ENCODE data around the gene OR11H12. TPM values are rescaled to one million over a fixed set of nuclear protein-coding genes. Genes with fewer than 3 reads are reported as not detected.
"Not testable (repeated sequence)": the region's sequence is repeated elsewhere in the genome, so short reads cannot be mapped to it uniquely, and the experiment has no call there.

Gene OR11H12, protein sequence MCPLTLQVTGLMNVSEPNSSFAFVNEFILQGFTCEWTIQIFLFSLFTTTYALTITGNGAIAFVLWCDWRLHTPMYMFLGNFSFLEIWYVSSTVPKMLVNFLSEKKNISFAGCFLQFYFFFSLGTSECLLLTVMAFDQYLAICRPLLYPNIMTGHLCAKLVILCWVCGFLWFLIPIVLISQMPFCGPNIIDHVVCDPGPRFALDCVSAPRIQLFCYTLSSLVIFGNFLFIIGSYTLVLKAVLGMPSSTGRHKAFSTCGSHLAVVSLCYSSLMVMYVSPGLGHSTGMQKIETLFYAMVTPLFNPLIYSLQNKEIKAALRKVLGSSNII
- not detected for polyA plus RNA-seq (ENCODE audit: insufficient read length in 3 of 3)
- long read RNA-seq, donor 1 = 0 reads
- long read RNA-seq, donor 2 = 0 reads
- long read RNA-seq, donor 3 = 0 reads
- long read RNA-seq, donor 4 = 0 reads
- long read RNA-seq, donor 5 = 0 reads
- long read RNA-seq, donor 6 = 0 reads
- long read RNA-seq, donor 7 = 0 reads
- long read RNA-seq, donor 8 = 0 reads
- long read RNA-seq, donor 9 = 0 reads
- long read RNA-seq, donor 10 = 0 reads
- long read RNA-seq, donor 11 = 0 reads
- long read RNA-seq, donor 12 = 0 reads
- long read RNA-seq, donor 13 = 0 reads
- long read RNA-seq, donor 14 = 0 reads
- long read RNA-seq, donor 15 = 0 reads
- long read RNA-seq, donor 16 = 0 reads

DNA sequence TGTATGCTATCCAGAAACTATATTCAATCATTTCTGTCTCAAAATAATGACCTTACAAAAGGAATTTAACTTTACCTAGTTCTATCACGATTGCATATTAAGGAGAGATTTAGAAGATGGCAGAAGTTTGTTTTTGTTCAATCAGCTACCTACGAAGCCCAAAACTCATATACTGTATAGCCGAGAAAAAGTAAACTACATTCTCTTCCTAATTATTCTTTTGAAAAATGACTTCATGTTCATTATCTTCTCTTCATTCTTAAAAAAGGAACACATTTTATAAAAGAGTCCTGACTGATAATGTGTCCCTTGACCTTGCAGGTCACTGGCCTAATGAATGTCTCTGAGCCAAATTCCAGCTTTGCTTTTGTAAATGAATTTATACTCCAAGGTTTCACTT is at the start of gene OR11H12:
OR11H12 (plus strand) TSS at position 301 of the 400 bp plus-strand sequence; CDS start at position 301, 0 bp downstream.
- not testable (repeated sequence) for DNase-seq (ENCODE audit: extremely low read depth in 1 of 11, low read depth in 9 of 11, low spot score in 4 of 11)

DNA sequence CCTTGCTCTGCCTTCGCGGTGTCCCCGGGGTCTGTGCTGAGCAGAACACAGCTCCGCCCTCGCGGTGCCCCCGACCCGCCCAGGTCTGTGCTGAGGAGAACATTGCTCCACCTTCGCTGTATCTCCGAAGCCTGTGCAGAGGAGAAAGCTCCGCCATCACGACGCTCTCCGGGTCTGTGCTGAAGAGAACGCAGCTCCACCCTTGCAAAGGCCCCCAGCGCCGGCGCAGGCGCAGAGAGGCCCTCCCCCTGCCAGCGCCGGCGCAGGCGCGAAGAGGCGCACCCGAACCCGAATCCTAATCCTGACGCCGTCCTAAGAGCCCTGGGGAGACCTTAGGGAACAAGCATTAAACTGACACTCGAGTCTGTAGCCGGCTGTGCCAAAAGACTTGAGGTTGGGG is 18.0 kb upstream of the OR11H12 start:
- DNase-seq (ENCODE audit: extremely low read depth in 1 of 11, low read depth in 9 of 11, low spot score in 4 of 11) = not testable (repeated sequence)

DNA sequence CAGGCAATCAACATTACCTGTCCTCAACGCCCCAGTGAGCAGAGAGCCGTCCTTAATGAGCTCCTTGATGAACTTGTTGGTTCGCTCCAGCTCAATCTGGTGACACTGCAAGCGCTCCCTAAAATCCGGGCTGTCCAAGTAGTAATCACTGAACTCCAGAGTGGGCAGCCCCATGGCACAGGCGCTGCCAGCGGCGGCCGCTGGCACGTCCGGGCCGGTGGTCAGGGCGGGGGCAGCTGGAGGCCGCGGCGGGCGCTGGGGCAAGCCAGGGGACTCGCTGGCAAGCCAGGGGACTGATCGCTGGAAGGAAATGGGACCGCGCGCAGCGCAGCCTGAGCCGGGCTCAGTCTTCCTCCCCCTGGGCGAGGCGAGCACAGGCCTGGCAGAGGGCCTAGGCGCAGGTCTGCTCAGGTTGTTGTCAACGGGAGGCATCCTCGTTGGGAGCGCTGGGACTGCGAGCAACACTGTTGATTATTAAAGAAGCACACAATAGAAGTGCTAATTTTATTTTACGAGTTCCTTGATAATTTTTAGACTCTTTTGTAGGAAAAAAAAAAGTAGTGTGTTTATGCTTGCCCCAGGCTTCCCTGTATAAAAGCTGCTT is 25.8 kb downstream of the OR11H12 start:
- DNase-seq (ENCODE audit: extremely low read depth in 1 of 11, low read depth in 9 of 11, low spot score in 4 of 11) = not testable (repeated sequence)

DNA sequence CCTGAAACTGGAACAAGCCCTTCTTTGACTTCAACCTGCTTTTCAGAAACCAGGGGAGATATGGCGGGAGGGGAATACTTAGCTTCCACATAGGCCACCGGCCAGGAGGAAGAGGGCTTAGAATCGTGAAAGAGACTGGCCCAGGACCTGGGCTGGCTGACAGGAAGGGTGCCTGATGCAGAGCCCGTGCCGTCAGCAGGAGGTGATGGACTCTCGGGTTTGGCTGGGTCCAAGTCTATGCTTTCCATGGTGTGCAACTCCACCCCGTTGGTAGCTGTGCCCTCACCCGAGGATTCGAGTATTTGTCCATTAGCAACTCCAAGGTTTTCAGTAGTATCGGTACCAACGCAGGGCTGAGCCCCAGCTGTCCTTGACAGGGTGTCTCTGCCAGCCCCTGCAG is 35.1 kb downstream of the OR11H12 start:
- not testable (repeated sequence) for DNase-seq (ENCODE audit: extremely low read depth in 1 of 11, low read depth in 9 of 11, low spot score in 4 of 11)

DNA sequence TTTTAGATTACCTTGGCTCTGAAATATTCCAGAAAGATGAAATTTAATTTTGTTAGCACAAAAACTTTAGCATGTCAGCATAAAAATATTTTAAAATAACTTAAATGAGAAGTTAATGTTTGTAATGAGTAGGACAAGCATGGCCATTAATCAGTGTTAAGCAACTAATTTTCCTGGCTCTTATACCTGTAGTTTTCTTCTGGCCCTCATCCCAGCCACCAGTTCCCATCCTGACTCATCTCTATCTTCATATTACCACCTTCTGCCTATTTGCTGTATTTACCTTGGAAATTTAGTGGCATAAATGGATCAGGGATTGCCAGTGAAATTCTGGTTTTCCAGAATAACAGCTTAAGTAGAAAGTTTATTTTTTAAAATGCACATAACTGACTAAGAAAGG is 37.1 kb downstream of the OR11H12 start:
- DNase-seq (ENCODE audit: extremely low read depth in 1 of 11, low read depth in 9 of 11, low spot score in 4 of 11) = not testable (repeated sequence)

DNA sequence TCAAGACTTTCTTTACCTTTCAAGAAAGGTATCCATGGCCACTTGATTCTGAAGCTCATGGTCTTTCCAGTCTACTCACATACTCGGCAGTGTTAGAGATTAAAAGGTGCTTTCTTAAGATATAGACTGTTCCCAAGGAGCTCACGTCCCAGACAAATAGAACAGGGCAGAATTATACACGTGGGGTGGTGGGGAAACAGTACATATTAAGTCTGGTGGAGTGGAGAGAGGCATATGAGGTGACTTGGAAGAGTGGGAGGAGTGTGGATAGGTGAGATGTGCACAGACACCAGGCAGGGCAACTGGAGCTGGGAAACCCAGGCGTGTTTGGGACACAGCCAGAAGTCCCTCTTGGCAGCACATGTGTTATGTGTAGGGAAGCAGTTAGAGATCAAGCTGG is 37.9 kb downstream of the OR11H12 start:
- DNase-seq (ENCODE audit: extremely low read depth in 1 of 11, low read depth in 9 of 11, low spot score in 4 of 11) = not testable (repeated sequence)

DNA sequence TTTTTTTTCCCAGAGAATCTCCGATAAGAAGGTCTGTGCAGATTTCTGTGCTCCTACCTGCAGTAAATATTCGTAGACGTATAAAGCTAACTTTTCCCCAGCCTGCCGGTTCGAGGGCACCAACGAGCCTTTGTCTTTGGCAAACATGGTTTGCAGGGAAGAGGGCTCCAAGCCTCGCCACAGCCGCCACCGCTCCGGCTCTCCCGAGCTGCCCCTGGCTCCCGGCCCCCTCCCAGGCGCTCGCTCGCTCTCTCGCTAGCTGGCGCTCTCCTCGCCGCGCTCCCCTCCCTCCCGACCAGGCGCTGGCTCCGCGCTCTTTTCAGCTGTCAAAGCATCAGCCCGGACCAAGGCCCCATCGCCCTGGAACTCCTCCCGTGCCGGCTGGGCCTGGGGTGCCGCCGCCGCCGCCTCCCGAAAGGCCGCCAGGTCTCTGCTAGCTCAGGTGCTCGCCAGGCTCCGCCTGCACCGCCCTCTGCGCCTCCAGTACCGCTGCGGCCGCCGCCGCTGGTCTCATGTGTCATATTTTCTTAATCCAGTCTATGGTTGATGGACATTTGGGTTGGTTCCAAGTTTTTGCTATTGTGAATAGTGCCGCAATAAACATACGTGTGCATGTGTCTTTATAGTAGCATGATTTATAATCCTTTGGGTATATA is 45.3 kb downstream of the OR11H12 start:
- DNase-seq (ENCODE audit: extremely low read depth in 1 of 11, low read depth in 9 of 11, low spot score in 4 of 11) = not testable (repeated sequence)
